Activated gamma-delta T cell (primary cell): ENCODE results near the gene ATPAF1.

Experiments used
- DNase-seq: peaks from one replicate; lab custom pipeline; 2025; lab: John Stamatoyannopoulos, UW

Gene ATPAF1

DNA sequence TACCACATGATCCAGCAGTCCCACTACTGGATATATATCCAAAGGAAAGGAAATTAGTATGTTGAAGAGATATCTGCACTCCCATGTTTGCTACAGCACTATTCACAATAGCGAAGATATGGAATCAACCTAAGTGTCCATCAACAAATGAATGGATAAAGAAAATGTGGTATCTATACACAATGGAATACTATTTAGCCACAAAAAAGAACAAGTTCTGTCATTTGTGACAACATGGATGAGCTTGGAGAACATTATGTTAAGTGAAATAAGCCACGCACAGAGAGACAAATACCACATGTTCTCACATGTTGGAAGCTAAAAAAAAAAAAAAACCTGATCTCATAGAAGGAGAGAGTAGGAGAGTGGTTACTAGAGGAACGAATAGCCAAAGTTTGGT is 17.7 kb downstream of the ATPAF1 start:
- DNase-seq: no peak

DNA sequence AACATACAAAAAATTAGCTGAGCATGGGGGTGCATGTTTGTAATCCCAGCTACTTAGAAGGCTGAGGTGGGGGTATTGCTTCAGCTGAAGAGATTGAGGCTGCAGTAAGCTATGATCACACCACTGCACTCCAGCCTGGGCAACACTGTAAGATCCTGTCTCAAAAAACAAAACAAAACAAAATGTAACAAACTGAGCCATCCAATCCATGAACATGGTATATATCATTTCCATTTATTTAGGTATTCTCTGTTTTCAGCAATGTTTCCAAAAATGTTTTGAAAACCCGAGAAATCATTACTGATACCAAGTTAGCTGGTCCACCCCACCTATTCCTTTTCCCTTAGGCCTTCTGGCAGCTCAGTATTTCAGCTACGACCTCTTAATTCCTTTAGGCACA is 18.4 kb downstream of the ATPAF1 start:
- DNase-seq: no peak

DNA sequence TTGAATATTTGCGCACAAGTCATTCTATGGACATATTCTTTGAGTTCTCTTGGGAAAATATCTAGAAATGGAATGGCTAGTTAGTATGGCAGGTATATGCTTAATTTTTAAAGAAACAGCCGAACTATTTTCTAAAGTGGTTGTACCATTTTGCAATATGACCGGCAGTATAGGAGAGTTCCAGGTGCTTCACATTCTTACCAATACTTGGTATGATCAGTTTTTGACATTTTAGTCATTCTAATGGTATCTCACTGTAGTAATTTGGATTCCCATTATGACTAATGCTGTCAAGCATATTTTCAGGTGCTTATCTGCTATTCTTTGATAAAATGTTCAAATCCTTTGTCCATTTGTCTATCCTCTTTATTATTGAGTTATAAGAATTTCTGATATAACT is 20.6 kb downstream of the ATPAF1 start:
- DNase-seq: no peak

DNA sequence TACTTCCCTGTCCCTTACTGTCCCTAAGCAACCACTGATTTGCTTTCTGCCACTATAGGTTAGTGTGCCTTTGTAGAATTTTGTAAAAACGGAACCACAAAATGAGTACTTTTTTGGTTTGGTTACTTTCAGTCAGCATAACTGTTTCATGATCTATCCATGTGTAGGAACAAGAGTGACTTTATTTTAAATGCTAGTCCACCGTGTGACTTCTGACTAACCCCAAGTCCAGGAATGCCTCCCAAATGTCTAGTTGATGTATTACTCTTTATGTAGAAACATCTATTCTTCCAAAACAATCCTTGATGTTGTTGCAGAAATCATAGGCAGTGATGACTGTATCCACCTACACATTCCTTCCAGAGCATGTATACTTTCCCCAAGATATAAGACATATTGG is 21.3 kb downstream of the ATPAF1 start:
- no peak for DNase-seq

DNA sequence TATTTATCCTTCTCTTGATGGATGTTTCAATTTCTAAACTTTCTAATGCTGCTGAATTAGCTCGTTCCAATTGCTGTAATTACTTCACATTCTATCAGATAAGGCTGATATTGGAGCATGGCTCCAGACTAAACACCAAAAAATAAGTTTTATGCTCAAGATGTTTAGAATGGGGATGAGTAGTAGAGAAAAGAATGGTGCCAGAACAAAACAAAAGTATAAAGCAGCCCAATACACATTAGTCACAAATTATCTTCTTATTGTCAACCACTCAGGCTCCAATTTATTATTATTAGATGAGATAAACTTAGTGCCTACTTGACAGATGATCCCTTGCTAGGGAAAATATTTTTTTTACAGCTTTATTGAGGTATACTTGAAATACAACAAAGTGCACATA is 21.8 kb downstream of the ATPAF1 start:
- DNase-seq: no peak

DNA sequence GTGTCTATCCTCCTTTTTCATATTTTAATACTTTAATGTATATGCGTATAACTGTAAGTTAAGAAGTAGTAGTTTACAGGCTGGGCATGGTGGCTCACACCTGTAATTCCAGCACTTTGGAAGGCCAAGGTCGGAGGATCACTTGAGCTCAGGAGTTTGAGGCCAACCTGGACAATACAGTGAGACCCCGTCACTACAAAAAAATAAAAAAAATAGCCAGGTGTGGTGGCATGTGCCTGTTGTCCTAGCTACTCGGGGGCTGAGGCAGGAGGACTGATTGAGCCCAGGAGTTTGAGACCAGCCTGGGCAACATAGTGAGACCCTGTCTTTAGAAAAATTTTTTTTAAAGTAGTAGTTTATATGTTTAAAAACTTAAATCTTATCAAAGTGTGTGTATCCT is 22.3 kb downstream of the ATPAF1 start:
- no peak for DNase-seq

DNA sequence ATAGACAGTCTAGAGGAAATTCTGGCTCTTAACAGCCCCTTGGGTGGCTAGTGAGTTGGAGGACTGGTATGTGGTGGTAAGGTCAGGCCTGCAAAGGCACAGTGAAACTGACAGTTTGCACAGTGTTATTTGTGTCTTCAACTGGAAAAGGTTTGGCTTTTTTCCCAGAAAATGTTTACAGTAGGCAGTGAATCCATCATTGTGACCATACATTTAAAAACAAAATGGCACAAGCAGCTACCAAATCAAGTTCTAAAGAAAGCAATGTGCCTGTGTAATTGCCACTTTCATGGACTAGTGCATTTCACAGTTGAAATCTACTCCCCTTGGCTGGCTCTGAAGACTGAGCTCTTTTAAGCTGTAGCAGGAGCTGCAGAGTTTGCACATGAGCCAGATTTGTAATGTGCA is 24.8 kb downstream of the ATPAF1 start:
- DNase-seq: no peak

DNA sequence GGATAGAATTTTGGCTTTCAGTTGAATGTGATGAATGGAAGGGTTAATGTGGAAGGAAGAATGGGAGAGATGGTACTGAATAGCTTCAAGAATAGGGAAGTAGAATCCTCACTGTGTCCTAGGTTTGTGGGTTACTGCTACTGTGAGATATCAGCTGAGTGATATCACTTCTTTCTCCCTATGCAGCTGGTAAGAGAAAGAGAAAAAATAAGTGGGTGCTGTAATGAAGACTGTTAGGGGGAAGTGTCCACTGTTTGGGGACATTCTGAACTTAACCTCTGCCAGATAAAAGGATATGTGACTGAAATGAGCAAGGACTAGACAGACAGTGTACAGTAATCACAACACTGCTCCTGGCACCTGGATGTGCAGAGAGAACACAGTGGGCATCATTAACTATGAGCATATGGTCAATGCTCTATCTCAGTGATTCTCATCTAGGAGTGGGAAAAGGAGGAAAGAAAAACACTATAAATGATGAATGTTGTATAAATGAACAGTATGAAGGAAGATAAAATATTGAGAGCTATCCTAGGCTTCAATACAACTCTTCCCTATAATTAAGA is 26.0 kb downstream of the ATPAF1 start:
- DNase-seq: no peak

DNA sequence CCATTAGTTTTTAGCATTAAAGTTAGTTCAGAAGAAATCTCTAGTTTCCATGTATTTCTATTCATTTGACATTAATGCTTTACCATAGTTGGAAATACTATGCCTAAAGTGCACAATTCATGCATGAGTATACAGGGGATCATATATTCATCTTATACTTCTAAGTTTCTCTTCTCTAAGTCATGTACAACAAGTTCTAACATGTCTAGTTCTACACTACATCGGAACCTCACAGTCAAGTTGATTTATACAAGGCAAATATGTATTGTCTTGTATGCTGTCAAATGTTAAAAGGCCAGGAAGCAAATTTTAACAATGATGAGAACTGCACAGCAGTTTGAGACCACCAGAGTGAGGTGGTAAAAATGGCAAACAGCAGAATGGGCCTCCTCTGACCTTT is 28.6 kb downstream of the ATPAF1 start:
- no peak for DNase-seq

DNA sequence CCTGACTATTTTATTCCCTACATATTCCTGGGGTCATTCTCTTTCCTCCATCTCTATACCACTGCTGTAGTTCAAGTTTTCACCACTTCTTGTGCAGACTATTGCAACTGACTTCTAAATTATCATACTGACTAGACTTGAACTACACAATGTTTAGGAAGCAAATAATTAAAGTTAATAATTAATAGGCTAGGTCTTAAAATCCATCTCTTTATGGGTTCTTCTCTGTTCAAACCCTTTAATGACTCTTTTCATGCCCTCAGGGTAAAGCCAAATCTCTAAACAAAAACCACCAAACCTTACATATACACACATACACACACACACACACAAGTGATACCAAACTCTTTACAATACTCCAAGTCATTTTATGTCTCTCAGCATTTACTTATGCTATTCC is 29.2 kb downstream of the ATPAF1 start:
- no peak for DNase-seq

DNA sequence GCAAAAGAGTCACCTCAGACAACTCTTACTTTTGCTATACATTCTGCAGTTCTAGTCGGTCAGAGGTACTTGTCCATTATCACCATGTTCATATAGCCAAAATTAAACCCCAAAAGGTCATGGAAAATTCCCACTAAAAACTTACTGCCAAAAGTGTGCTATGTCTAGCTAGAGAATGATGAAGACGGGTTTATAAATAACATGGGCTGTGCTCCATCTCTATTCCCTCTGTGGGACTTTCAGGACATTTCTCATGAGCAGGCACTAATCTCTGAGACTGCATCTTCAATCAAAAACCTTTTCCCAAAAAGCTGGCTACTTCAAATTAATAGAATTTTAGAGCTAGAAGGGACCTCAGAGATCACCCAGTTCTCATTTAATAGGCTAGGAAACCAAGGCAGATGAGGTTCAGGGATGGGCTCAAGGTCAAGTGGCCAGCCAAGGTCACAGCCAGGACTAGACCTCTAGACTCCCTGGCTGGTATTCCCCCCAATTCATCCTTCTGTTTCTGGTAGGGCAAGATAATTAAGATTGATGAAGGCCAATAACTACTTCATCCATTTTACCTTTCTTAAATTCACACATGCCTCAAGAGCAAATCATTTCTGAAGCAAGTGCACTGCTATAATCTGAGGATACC is 30.6 kb downstream of the ATPAF1 start:
- DNase-seq: no peak

DNA sequence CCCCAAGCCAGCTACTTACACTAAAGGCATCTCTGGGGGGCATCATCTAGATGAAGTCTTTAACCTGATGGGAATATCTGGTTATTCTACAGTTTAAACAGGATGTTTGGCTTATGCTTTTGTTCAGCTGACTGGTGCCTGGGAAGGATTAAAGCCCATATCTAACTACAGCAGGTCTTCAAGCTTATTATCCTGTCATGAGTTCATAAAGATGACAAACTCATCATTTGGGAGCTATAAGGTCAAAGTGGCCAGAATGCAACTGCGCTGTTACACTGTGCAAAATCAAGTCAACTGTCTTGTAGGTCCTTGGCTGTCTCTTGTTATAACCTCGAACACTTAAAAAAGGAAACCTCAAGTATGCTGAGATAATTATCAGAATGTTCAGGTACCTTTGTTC is 33.0 kb downstream of the ATPAF1 start:
- DNase-seq: no peak

DNA sequence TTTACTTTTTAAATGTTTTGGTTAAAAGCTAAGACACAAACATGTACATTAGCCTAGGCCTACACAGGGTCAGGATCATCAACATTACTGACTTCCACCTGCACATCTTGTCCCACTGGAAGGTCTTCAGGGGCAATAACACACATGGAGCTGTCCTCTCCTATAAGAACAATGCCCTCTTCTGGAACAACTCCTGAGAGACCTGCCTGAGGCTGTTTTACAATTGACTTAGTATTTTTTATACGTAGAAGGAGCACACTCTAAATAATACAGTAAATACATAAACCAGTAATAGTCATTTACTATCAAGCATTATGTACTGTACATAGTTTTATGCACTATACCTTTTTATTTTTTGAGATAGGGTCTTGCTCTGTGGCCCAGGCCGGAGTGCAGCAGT is 37.4 kb downstream of the ATPAF1 start:
- DNase-seq: no peak

DNA sequence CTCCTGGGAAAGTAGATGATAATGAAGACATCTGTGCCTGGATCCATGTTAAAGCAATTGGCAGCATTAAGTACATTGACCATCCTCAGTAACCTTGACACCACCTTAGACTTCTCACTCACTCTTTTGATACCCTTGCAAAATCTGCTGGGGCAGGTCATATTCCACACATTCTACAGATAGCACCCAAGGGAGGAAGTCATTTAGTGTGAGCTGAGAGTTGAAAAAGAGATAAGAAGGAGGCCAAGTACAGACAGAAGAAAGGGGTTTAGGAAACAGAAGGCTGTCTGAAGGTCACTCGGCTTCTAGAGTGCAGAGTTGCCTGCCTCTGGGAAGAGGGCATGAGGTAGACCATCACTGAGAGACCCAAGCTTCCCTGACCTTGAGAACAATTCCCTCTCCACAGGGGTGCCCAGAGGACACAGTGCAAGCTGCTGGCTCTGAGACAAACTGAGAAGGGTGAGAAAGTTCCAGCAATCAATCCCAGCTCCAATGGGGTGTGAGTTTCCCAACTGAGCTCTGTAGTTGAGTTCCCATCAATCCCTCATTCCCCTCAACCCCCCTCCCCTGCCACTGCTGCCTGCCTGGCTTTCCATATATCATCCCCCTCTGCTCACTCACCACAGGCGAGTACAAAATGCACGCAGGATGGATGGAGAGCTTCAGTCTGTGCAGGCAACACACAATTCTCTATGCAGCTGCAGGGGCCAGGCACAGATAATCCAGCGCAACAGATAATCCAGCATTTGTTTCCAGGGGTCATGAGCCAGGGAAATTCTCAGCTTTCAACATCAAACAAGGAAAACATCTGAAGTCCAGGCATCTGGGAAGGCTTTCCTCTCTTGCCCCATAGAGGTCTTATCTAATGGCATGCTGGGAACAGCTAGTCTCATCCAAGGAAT is 44.2 kb downstream of the ATPAF1 start:
- no peak for DNase-seq

DNA sequence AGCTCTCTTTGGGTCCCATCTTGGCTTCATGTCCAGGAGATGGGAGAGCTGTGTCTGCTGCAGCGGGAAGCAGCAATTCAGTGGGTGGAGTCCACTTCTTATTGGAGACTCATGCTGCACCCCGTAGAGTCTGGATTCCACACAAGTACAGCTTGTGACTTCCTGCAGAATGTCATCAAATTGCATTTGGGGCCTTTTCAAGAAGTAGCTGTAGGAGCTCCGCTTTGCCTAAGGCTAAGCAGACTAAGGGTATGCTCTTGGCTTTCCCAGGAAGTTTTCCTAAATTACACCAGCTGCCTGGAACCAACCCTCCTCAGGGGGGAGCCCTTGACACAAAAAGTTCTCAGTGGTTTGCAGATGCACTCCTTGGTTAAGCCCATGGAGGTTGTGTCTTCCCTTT is 45.8 kb downstream of the ATPAF1 start:
- no peak for DNase-seq

DNA sequence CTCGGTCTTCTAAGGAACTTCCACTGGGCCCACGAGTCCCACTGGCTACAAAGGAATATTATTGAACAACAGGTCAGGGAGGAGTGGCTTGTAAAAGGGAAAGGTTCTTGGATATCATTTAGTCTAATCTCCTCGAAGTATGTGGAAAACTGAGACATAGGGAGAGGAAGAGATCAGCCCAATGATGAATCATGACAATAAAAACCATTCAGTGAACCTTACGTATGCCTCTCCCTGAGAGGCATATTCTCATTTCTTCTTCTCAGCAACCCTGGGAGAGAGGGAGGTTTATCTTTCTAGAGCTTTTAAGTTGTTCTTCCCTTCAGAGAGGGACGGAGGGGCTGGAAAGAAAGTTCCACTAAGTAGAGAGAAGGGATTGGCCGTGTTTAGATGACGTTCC is 46.2 kb downstream of the ATPAF1 start:
- DNase-seq: no peak

DNA sequence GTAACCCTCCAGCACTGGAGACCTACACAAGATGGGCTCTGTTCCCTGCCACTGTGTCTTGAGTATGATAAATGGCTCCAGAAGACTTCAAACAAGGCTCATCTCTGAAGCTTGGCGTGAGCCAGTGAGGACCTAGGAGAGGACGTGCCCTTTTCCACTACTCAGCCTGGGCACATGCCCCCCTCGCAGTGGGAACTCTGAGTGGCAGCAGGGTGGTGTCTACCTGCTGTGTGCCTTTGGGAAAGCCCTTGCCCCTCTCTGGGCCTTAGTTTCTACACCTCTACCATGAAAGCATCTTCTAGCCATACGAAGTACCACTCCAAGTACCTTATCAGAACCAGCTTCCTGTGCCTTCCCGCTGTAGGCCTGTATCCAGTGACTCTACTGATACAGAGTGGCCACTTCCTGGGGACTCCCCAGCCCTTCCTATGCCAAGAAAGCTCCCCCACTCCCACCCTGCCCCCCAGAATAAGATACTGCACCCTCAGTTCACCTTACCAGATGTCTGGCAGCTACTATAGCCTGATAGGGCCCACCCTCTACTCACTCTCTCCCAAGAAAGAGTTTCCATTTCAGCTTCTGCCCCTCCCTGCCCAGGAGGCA is 48.4 kb downstream of the ATPAF1 start:
- DNase-seq: no peak

DNA sequence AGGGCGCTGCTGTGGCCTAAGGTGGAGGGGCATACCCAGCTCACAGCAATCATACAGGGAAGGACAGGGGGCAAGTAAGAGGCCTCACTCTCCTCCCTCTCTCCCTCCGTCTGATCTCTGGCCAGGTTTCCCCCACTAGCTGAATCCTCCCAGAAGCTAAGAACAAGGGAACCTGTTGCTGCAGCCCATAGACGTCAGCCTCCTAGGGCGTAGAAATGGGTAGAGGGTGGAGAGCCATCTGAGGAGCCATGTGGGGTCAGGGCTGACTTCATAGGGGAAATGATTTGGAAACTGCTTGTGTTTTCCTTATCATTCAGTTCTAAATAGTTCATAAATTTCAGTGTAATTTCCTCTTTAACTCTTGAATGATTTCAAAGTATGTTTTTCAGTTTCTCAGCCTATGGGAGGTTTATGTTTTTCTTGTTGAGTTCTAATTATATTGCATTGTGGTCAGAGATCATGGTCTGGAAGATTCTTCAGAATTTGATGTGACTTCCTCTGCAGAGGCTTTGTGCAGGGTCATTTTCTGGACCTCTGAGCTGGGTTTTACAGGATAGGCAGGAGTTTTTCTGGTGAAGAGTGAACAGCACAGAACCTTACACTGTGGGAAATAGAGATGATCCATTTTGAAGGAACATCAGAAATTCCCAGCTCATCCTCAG is 49.3 kb downstream of the ATPAF1 start:
- no peak for DNase-seq

DNA sequence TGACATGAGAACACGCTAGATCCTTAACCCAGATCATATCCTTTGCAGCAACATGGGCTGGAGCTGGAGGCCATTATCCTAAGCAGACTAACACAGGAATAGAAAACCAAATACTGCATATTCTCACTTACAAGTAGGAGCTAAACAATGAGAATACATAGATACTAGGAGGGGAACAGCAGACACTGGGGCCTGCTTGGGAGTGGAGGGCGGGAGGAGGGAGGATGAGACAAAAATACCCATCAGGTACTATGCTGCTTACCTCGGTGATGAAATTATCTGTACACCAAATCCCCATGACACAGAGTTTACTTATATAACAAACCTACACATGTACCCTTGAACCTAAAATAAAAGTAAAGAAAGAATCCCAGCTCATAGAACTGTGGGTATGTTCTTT is 50.3 kb downstream of the ATPAF1 start:
- DNase-seq: no peak

DNA sequence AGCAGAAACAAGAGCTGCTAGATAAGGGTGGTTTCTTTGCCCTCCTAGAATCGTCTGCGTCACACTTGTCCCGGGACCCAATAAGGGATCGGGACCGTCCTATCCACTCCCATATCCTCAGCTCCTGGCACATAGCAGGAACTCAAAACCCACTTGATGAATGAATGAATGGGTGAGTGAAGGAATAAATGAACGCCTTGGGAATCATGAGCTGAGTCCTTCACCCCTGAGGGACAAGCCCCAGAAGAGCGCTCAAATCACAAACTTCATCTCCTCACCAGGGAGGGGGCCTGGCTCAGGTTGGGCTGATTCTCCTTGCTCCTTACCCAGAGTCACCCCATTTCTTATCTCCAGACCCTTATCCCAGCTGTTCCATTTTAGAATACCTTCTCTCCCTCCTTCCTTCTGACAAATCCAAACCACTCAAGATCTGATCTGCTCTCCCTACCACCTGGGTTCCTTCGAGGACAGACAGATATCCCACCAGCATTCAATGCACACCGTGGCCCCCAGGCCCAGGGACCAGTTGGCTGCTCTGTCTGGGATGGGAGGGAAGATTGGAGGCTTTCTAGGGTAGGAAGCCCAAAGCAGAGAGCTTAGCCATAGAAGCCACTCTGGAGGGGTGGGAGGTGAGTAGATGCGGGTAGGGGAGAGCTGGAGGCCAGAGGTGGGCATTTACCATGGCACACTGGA is 50.9 kb downstream of the ATPAF1 start:
- no peak for DNase-seq

DNA sequence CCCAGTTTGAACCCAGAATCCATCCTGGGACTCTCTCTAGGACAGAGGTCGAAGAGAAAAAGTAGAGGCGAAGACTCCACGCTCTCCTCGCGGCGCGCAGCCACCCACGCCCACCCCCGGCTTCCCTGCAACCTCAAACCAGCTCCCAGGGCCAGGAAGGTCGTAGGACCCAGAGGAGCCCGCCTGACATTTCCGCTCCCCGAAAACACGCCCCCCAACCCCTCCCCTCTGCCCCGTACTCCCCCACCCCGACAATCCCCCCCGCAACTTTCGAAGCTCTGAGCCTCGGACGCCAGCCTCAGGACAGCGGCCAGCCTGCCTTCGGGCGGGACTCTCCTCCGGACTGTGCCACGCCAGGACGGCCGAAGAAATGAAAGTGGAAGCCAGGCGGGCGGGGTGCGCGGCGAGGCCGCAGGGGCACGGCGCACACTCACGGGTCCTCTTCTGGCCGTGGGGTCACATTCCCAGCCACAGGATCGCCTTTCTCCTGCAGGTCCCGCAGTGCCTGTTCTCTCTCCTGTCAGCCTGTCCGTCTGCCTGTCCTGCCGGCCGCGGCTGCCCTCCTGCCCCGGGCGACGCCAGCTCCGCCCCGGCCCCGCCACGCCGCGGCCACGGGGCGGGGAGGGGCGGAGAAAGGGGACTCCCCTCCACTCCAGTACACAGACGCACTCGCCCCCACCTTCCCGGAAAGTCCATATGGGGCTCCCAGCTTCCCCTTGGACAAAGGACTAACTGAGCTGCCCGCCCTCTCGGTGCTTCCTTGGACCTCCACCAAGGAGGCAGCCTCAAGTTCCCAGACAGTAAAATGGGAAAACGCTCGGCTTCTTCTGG is 51.7 kb downstream of the ATPAF1 start, which contains the start of gene MOB3C:
TSS of gene MOB3C (minus strand) at position 535 of the 831 bp plus-strand sequence. CDS start 3,490 bp downstream, outside the sequence.
- DNase-seq: peak; percentile 42
